MM.1S (cell line): ENCODE measurements around the gene MPRIP.

Experiments
- DNase-seq: peaks from one replicate; pipeline ENCODE4 v3.0.0-alpha.2; 2015
- H2AFZ ChIP-seq: fragments of 300-600 bp; sonication (generic); 2 replicates; pipeline ENCODE4 v1.6.0; 2016; ENCODE audit warnings: antibody characterized with exemption, low read length
- H3F3A ChIP-seq: fragments of 300-600 bp; sonication (generic); 2 replicates; pipeline ENCODE4 v1.6.1; 2016; ENCODE audit warnings: mild to moderate bottlenecking, antibody characterized with exemption, low read length, moderate library complexity, mixed read lengths; ENCODE audit not compliant: insufficient read depth
- H3K27ac ChIP-seq: fragments of 300-600 bp; sonication (generic); 2 replicates; pipeline ENCODE4 v1.5.1; 2016; ENCODE audit warnings: mild to moderate bottlenecking, low read length
- H3K27me3 ChIP-seq: fragments of 300-600 bp; sonication (generic); replicated peaks from 2 replicates; pipeline ENCODE4 v1.6.0; 2016; ENCODE audit warnings: low read length; ENCODE audit not compliant: insufficient read depth
- H3K36me3 ChIP-seq: fragments of 300-600 bp; sonication (generic); replicated peaks from 2 replicates; pipeline ENCODE4 v1.6.1; 2016; ENCODE audit warnings: mild to moderate bottlenecking, low read length, mixed read lengths; ENCODE audit not compliant: insufficient read depth
- H3K4me1 ChIP-seq: fragments of 300-600 bp; sonication (generic); 2 replicates; pipeline ENCODE4 v1.6.1; 2016; ENCODE audit warnings: low read length, mixed read lengths
- H3K4me2 ChIP-seq: fragments of 300-600 bp; sonication (generic); 2 replicates; pipeline ENCODE4 v1.6.0; 2016; ENCODE audit warnings: low read depth, low read length
- H3K4me3 ChIP-seq: fragments of 300-600 bp; sonication (generic); 2 replicates; pipeline ENCODE4 v1.5.1; 2016; ENCODE audit warnings: low read length, mixed read lengths
- H3K79me2 ChIP-seq: fragments of 300-600 bp; sonication (generic); 2 replicates; pipeline ENCODE4 v1.6.1; 2016; ENCODE audit warnings: mixed run types, low read length, mixed read lengths
- H3K9ac ChIP-seq: fragments of 300-600 bp; sonication (generic); 2 replicates; pipeline ENCODE4 v1.6.1; 2016; ENCODE audit warnings: low read length, mixed read lengths
- H3K9me2 ChIP-seq: fragments of 300-600 bp; sonication (generic); replicated peaks from 2 replicates; pipeline ENCODE4 v1.6.1; 2016; ENCODE audit warnings: mild to moderate bottlenecking, low read length, mixed read lengths; ENCODE audit not compliant: insufficient read depth
- H3K9me3 ChIP-seq: fragments of 300-600 bp; sonication (generic); replicated peaks from 2 replicates; pipeline ENCODE4 v1.6.1; 2016; ENCODE audit warnings: mild to moderate bottlenecking, low read length, mixed read lengths; ENCODE audit not compliant: insufficient read depth
- H4K20me1 ChIP-seq: fragments of 300-600 bp; sonication (generic); 2 replicates; pipeline ENCODE4 v1.6.1; 2016; ENCODE audit warnings: mild to moderate bottlenecking, low read length, moderate library complexity, mixed read lengths; ENCODE audit not compliant: insufficient read depth
- EZH2 ChIP-seq: fragments of 300-600 bp; sonication (generic); optimal IDR thresholded peaks from 2 replicates; pipeline ENCODE3; 2017; ENCODE audit warnings: low read depth, mild to moderate bottlenecking, antibody characterized with exemption, low read length, mixed read lengths
- EZH2phosphoT487 ChIP-seq: fragments of 300-600 bp; sonication (generic); IDR thresholded peaks from 2 replicates; pipeline ENCODE4 v1.6.1; 2018; ENCODE audit warnings: antibody characterized with exemption, low read length
- TF ChIP-seq, protein P1 (sequence below): fragments of 300-600 bp; sonication (generic); IDR thresholded peaks from 2 replicates; pipeline ENCODE4 v1.5.1; 2016; ENCODE audit warnings: antibody characterized with exemption, low read length, mixed read lengths

The MPRIP gene

GRCh38 chr17:17025621-17026020, 16.6 kb upstream of the MPRIP start:
- no peaks in the 10 kb centered on the region for H4K20me1 ChIP-seq
- H3K4me1 ChIP-seq: no peaks in the 10 kb centered on the region
- DNase-seq: no peak
- H3K79me2 ChIP-seq: no peaks in the 10 kb centered on the region
- no peaks in the 10 kb centered on the region for H3K9me2 ChIP-seq
- H3K9me3 ChIP-seq: no peaks in the 10 kb centered on the region
- H3K4me3 ChIP-seq: no peak overlapping the region
- TF ChIP-seq, protein P1, sequence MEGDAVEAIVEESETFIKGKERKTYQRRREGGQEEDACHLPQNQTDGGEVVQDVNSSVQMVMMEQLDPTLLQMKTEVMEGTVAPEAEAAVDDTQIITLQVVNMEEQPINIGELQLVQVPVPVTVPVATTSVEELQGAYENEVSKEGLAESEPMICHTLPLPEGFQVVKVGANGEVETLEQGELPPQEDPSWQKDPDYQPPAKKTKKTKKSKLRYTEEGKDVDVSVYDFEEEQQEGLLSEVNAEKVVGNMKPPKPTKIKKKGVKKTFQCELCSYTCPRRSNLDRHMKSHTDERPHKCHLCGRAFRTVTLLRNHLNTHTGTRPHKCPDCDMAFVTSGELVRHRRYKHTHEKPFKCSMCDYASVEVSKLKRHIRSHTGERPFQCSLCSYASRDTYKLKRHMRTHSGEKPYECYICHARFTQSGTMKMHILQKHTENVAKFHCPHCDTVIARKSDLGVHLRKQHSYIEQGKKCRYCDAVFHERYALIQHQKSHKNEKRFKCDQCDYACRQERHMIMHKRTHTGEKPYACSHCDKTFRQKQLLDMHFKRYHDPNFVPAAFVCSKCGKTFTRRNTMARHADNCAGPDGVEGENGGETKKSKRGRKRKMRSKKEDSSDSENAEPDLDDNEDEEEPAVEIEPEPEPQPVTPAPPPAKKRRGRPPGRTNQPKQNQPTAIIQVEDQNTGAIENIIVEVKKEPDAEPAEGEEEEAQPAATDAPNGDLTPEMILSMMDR: no peak
- no peak for TF ChIP-seq EZH2phosphoT487
- no peak for TF ChIP-seq EZH2
- H3K27me3 ChIP-seq: no peaks in the 10 kb centered on the region
- no peaks in the 10 kb centered on the region for H3F3A ChIP-seq
- no peaks in the 10 kb centered on the region for H3K36me3 ChIP-seq
- no peak overlapping the region for H3K27ac ChIP-seq
- H2AFZ ChIP-seq: no peak overlapping the region
- no peak overlapping the region for H3K4me2 ChIP-seq
- H3K9ac ChIP-seq: no peak overlapping the region

DNA sequence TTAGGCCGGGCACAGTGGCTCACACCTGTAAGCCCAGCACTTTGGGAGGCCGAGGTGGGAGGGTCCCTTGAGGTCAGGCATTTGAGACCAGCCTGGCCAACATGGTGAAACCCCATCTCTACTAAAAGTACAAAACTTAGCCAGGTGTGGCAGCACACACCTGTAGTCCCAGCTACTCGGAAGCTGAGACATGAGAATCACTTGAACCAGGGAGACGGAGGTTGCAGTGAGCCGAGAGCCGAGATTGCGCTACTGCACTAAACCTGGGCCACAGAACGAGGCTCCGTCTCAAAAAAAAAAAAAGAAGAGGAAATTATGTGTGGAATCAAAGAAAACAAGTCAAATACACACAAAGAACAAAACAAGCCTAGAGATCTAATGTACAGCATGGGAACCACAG, 16.1 kb upstream of the MPRIP start:
- no peak overlapping the region for H3K27ac ChIP-seq
- no peaks in the 10 kb centered on the region for H3K9me3 ChIP-seq
- H3K36me3 ChIP-seq: no peaks in the 10 kb centered on the region
- no peaks in the 10 kb centered on the region for H3K27me3 ChIP-seq
- H2AFZ ChIP-seq: no peak overlapping the region
- no peaks in the 10 kb centered on the region for H3K79me2 ChIP-seq
- no peak for DNase-seq
- H3K9ac ChIP-seq: no peak overlapping the region
- no peak overlapping the region for H3K4me3 ChIP-seq
- H3K9me2 ChIP-seq: no peaks in the 10 kb centered on the region
- no peaks in the 10 kb centered on the region for H3K4me1 ChIP-seq
- H4K20me1 ChIP-seq: no peaks in the 10 kb centered on the region
- no peak for TF ChIP-seq EZH2phosphoT487
- TF ChIP-seq, protein P1: no peak
- TF ChIP-seq EZH2: no peak
- no peak overlapping the region for H3K4me2 ChIP-seq
- H3F3A ChIP-seq: no peaks in the 10 kb centered on the region

DNA sequence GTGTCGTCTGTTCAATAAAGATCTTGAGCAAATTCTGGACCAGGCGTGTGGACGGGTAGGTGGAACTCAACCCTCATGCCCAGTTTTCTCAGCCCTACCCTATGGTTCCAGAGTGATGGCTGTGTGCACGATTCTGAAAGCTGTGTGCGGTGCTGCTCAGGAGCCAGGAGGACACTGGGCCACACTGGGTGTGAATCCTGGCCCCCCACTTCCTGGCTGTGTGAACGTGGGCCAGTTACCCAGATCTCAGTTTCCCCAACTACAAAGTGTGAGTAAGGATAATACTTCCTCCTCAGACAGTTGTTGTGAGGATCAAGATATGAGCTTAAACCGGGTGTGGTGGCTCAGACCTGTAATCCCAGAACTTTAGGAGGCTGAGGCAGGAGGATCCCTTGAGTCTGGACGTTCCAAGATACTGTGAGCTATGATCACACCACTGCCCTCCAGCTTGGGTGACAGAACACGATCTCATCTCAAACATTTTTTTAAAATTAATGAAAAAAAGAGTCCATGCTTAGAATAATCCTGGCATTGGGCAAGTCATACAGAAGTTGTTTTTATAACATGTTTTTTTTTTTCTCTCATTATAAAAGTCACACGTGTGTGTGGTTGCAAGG, 14.7 kb upstream of the MPRIP start:
- Histone ChIP-seq H3K4me2 (no peak overlapping the region), H3K9me3 (no peaks in the 10 kb centered on the region), H2AFZ (no peak overlapping the region), H3K27me3 (no peaks in the 10 kb centered on the region), H3K4me1 (no peaks in the 10 kb centered on the region), H3K9me2 (no peaks in the 10 kb centered on the region), H3K4me3 (no peak overlapping the region), H4K20me1 (no peaks in the 10 kb centered on the region), H3F3A (no peaks in the 10 kb centered on the region), H3K79me2 (no peaks in the 10 kb centered on the region), H3K9ac (no peak overlapping the region), H3K27ac (no peak overlapping the region), H3K36me3 (no peaks in the 10 kb centered on the region)
- DNase-seq: no peak
- no peak for TF ChIP-seq EZH2phosphoT487
- TF ChIP-seq, protein P1: no peak
- no peak for TF ChIP-seq EZH2
